ENCODE data around the gene PRMT7. TPM values are rescaled to one million over a fixed set of nuclear protein-coding genes. Genes with fewer than 3 reads are reported as not detected.

PRMT7 gene
- total RNA-seq, 3 donors from 2014 or later = 38.4 to 53.4 (median 41.0) TPM

- intact Hi-C loops (cut with DNase I; ENCODE audit: low total_unique reads) = no loop called here
- no peaks in the 10 kb centered on the region for H3K36me3 ChIP-seq
- no peak overlapping the region for H3K27ac ChIP-seq
- H3K4me3 ChIP-seq = no peak overlapping the region
- TF ChIP-seq POLR2A (IDR thresholded peaks at IDR 0.05) (no peak), CTCF (IDR thresholded peaks at IDR 0.05) (no peak), POLR2AphosphoS5 (IDR thresholded peaks at IDR 0.05) (no peak)
- H3K9me3 ChIP-seq = no peaks in the 10 kb centered on the region
- DNase-seq (ENCODE audit: low spot score in 2 of 2) = no peak
- H3K27me3 ChIP-seq = no peaks in the 10 kb centered on the region
- H3K4me1 ChIP-seq = no peaks in the 10 kb centered on the region
Observed at GRCh38 chr16:68370581-68371275, 59.9 kb downstream of the PRMT7 start.

- Histone ChIP-seq H3K27ac (no peak overlapping the region), H3K27me3 (no peaks in the 10 kb centered on the region), H3K4me1 (no peaks in the 10 kb centered on the region), H3K9me3 (no peaks in the 10 kb centered on the region), H3K4me3 (no peak overlapping the region), H3K36me3 (no peaks in the 10 kb centered on the region)
- TF ChIP-seq POLR2A (IDR thresholded peaks at IDR 0.05) = no peak
- TF ChIP-seq CTCF (IDR thresholded peaks at IDR 0.05) = no peak
- TF ChIP-seq POLR2AphosphoS5 (IDR thresholded peaks at IDR 0.05) = no peak
- intact Hi-C loops (cut with DNase I; ENCODE audit: low total_unique reads) = no loop called here
- DNase-seq (ENCODE audit: low spot score in 2 of 2) = no peak
Observed at GRCh38 chr16:68371276-68371651, 60.4 kb downstream of the PRMT7 start.

GRCh38 chr16:68371706-68372380 lies 61.0 kb downstream of the PRMT7 start:
- H3K27me3 ChIP-seq = no peaks in the 10 kb centered on the region
- intact Hi-C loops (cut with DNase I; ENCODE audit: low total_unique reads) = no loop called here
- no peaks in the 10 kb centered on the region for H3K9me3 ChIP-seq
- no peaks in the 10 kb centered on the region for H3K36me3 ChIP-seq
- no peak for DNase-seq (ENCODE audit: low spot score in 2 of 2)
- H3K4me3 ChIP-seq = no peak overlapping the region
- TF ChIP-seq CTCF (IDR thresholded peaks at IDR 0.05) (no peak), POLR2AphosphoS5 (IDR thresholded peaks at IDR 0.05) (no peak), POLR2A (IDR thresholded peaks at IDR 0.05) (no peak)
- no peak overlapping the region for H3K27ac ChIP-seq
- no peaks in the 10 kb centered on the region for H3K4me1 ChIP-seq

- Histone ChIP-seq H3K4me3 (no peak overlapping the region), H3K9me3 (no peaks in the 10 kb centered on the region)
- intact Hi-C loops (cut with DNase I; ENCODE audit: low total_unique reads) = no loop called here
Observed at GRCh38 chr16:68372381-68372720, 61.5 kb downstream of the PRMT7 start.

More at GRCh38 chr16:68372381-68372720, 61.5 kb downstream of the PRMT7 start:
- DNase-seq (ENCODE audit: low spot score in 2 of 2) = no peak
- Histone ChIP-seq H3K36me3 (no peaks in the 10 kb centered on the region), H3K4me1 (no peaks in the 10 kb centered on the region), H3K27me3 (no peaks in the 10 kb centered on the region), H3K27ac (no peak overlapping the region)
- TF ChIP-seq POLR2A (IDR thresholded peaks at IDR 0.05) (no peak), POLR2AphosphoS5 (IDR thresholded peaks at IDR 0.05) (no peak), CTCF (IDR thresholded peaks at IDR 0.05) (no peak)
